ENCODE results near the gene RBL2. TPM values are rescaled to one million over a fixed set of nuclear protein-coding genes. Genes with fewer than 3 reads are reported as not detected.

RBL2 gene
- polyA plus RNA-seq, 1 donor from 2014 or later = 146 TPM

GRCh38 chr16:53517851-53518250 is 83.6 kb downstream of the RBL2 start:
- Histone ChIP-seq H2AFZ (ENCODE audit: low read depth, low read length) (no peak overlapping the region), H3K27me3 (ENCODE audit: insufficient read depth, low read depth, low read length) (no peaks in the 10 kb centered on the region), H4K20me1 (ENCODE audit: insufficient read depth) (no peaks in the 10 kb centered on the region), H3F3A (ENCODE audit: insufficient read depth, low read length, poor library complexity, severe bottlenecking) (no peaks in the 10 kb centered on the region), H3K9me2 (ENCODE audit: insufficient read depth, low read length) (no peaks in the 10 kb centered on the region), H3K4me2 (ENCODE audit: low read length) (no peak overlapping the region), H3K9me3 (ENCODE audit: low read length) (no peaks in the 10 kb centered on the region), H3K4me3 (ENCODE audit: low read length) (no peak overlapping the region), H3K36me3 (ENCODE audit: insufficient read depth, low read length) (no peaks in the 10 kb centered on the region), H3K27ac (ENCODE audit: low read length) (no peak overlapping the region), H3K79me2 (replicated peaks; ENCODE audit: insufficient read depth, low read length) (no peaks in the 10 kb centered on the region), H3K9ac (ENCODE audit: low read length) (no peak overlapping the region)
- TF ChIP-seq EP300 (conservative IDR thresholded peaks at IDR 0.05; ENCODE audit: poor library complexity, severe bottlenecking) (no peak), POLR2AphosphoS5 (IDR thresholded peaks at IDR 0.05) (no peak), EZH2 (IDR thresholded peaks at IDR 0.05; ENCODE audit: borderline replicate concordance, insufficient read depth, low read length, poor library complexity, severe bottlenecking) (no peak), SMC3 (conservative IDR thresholded peaks at IDR 0.05; ENCODE audit: poor library complexity) (no peak), RAD21 (conservative IDR thresholded peaks at IDR 0.05) (no peak), REST (IDR thresholded peaks at IDR 0.05; ENCODE audit: borderline replicate concordance) (no peak), TAF1 (IDR thresholded peaks at IDR 0.05; ENCODE audit: low read depth) (no peak), CTCF (IDR thresholded peaks at IDR 0.05; ENCODE audit: poor library complexity, severe bottlenecking) (no peak), MXI1 (conservative IDR thresholded peaks at IDR 0.05; ENCODE audit: poor library complexity, severe bottlenecking) (no peak)

- Histone ChIP-seq H4K20me1 (ENCODE audit: insufficient read depth) (no peaks in the 10 kb centered on the region), H3K27ac (ENCODE audit: low read length) (no peak overlapping the region)
These were observed 84.5 kb downstream of the RBL2 start for GRCh38 chr16:53518550-53519416.

More at GRCh38 chr16:53518550-53519416, 84.5 kb downstream of the RBL2 start:
- H3F3A ChIP-seq (ENCODE audit: insufficient read depth, low read length, poor library complexity, severe bottlenecking) = no peaks in the 10 kb centered on the region
- H3K79me2 ChIP-seq (replicated peaks; ENCODE audit: insufficient read depth, low read length) = no peaks in the 10 kb centered on the region
- no peaks in the 10 kb centered on the region for H3K9me2 ChIP-seq (ENCODE audit: insufficient read depth, low read length)
- H3K4me2 ChIP-seq (ENCODE audit: low read length) = no peak overlapping the region
- no peak overlapping the region for H3K9ac ChIP-seq (ENCODE audit: low read length)
- no peak overlapping the region for H3K4me3 ChIP-seq (ENCODE audit: low read length)
- no peak overlapping the region for H2AFZ ChIP-seq (ENCODE audit: low read depth, low read length)
- no peaks in the 10 kb centered on the region for H3K36me3 ChIP-seq (ENCODE audit: insufficient read depth, low read length)
- no peak for TF ChIP-seq POLR2AphosphoS5 (IDR thresholded peaks at IDR 0.05)
- no peaks in the 10 kb centered on the region for H3K9me3 ChIP-seq (ENCODE audit: low read length)
- H3K27me3 ChIP-seq (ENCODE audit: insufficient read depth, low read depth, low read length) = no peaks in the 10 kb centered on the region

All from neural cell (in vitro differentiated cells).